Measurements from ENCODE around the gene PITPNC1. TPM values are rescaled to one million over a fixed set of nuclear protein-coding genes. Genes with fewer than 3 reads are reported as not detected.

Gene PITPNC1
- total RNA-seq, 1 donor from 2014 or later, result 23.7 TPM

DNA sequence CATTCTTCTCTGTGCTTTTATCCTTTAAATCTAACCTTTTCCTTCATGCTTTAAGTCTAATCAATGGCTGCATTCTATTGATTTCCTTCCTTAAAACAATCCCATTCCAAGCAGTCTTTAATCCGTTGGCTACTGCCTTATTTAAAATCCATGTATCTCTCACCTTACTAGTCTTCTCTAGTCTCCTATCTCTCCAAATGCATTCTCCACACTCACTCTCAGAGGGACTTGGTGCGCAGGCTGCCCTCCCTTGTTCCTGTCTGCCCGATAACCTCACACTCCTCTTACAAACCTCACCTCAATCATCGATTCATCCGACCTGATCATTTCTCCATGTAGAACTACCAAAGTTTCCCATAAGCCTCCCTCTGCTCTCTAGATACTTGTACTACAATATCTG lies 33.8 kb upstream of the PITPNC1 start:
- Histone ChIP-seq H3K4me3 (no peak overlapping the region), H3K27me3 (ENCODE audit: low read depth) (no peaks in the 10 kb centered on the region), H3K27ac (no peak overlapping the region), H3K4me1 (no peaks in the 10 kb centered on the region), H3K36me3 (peaks cover 97% of the 10 kb centered on the region), H3K9me3 (no peaks in the 10 kb centered on the region)
- intact Hi-C loops (cut with DNase I), result no loop called here
- DNase-seq (no peak), ATAC-seq (no peak)
- TF ChIP-seq, protein P1, sequence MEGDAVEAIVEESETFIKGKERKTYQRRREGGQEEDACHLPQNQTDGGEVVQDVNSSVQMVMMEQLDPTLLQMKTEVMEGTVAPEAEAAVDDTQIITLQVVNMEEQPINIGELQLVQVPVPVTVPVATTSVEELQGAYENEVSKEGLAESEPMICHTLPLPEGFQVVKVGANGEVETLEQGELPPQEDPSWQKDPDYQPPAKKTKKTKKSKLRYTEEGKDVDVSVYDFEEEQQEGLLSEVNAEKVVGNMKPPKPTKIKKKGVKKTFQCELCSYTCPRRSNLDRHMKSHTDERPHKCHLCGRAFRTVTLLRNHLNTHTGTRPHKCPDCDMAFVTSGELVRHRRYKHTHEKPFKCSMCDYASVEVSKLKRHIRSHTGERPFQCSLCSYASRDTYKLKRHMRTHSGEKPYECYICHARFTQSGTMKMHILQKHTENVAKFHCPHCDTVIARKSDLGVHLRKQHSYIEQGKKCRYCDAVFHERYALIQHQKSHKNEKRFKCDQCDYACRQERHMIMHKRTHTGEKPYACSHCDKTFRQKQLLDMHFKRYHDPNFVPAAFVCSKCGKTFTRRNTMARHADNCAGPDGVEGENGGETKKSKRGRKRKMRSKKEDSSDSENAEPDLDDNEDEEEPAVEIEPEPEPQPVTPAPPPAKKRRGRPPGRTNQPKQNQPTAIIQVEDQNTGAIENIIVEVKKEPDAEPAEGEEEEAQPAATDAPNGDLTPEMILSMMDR (IDR thresholded peaks at IDR 0.05), result no peak

DNA sequence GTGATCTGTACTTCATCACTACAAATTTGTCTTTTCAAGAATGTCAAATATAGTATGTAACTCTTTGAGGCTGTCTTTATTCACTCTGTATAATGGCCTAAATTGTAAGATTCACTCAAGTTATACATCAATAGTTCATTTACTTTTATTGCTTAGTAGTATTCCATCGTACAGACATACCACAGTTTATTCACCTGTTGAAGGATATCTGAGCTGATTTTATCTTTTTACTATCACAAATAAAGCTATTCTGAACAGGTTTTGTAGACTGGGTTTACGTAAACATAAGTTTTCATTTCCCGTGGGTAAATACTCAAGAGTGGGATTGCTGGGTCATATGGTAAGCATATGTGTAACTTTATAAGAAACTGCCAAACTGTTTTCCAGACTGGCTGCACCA lies 29.3 kb upstream of the PITPNC1 start:
- ATAC-seq, result no peak
- H3K4me1 ChIP-seq, result peaks cover 7% of the 10 kb centered on the region
- no peaks in the 10 kb centered on the region for H3K27me3 ChIP-seq (ENCODE audit: low read depth)
- H3K27ac ChIP-seq, result no peak overlapping the region
- intact Hi-C loops (cut with DNase I), result no loop called here
- DNase-seq, result no peak
- no peaks in the 10 kb centered on the region for H3K9me3 ChIP-seq
- TF ChIP-seq, protein P1 (IDR thresholded peaks at IDR 0.05), result no peak
- H3K4me3 ChIP-seq, result no peak overlapping the region
- peaks cover 100% of the 10 kb centered on the region for H3K36me3 ChIP-seq

DNA sequence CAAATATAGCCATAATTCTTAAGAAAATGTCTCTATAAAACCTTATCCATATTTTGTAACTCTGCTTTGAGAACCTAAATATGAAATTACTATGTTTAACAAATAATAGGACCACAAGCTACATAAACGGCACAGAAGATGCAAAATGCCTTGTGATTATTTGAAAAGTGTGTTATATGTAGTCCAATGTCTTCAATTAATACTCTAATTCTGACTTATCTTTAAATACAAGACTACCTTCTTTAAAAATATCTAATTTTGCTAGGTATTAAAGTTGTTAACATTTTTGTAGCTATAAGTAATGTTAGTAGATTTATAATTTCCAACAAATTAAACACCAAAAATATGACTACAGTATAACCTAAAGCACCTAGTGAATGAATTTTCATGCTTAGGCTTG lies 27.7 kb upstream of the PITPNC1 start:
- H3K36me3 ChIP-seq, result peaks cover 100% of the 10 kb centered on the region

DNA sequence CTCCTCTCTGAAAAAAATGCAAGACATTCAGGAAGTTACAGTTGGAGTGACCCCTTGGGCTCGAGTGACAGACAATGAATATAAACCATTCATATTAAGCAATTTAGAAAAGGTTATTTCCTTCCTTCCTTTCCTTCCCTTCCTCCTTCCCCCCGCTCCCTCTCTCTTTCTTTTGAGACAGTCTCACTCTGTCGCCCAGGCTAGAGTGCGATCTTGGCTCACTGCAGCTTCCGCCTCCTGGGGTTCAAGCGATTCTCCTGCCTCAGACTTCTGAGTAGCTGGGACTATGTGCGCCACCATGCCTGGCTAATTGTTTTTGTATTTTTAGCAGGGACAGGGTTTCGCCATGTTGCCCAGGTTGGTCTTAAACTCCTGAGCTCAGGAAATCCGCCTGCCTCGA lies 23.9 kb upstream of the PITPNC1 start:
- no peak for ATAC-seq
- intact Hi-C loops (cut with DNase I), result no loop called here
- Histone ChIP-seq H3K4me3 (no peak overlapping the region), H3K27me3 (ENCODE audit: low read depth) (no peaks in the 10 kb centered on the region), H3K27ac (no peak overlapping the region), H3K4me1 (peaks cover 8% of the 10 kb centered on the region), H3K36me3 (peaks cover 97% of the 10 kb centered on the region), H3K9me3 (no peaks in the 10 kb centered on the region)
- DNase-seq, result no peak
- TF ChIP-seq, protein P1 (IDR thresholded peaks at IDR 0.05), result no peak

More for the DNA sequence above, 27.7 kb upstream of the PITPNC1 start:
- ATAC-seq (no peak), DNase-seq (no peak)
- Histone ChIP-seq H3K4me1 (peaks cover 8% of the 10 kb centered on the region), H3K9me3 (no peaks in the 10 kb centered on the region), H3K4me3 (no peak overlapping the region), H3K27me3 (ENCODE audit: low read depth) (no peaks in the 10 kb centered on the region), H3K27ac (no peak overlapping the region)
- intact Hi-C loops (cut with DNase I), result no loop called here
- TF ChIP-seq, protein P1 (IDR thresholded peaks at IDR 0.05), result no peak

DNA sequence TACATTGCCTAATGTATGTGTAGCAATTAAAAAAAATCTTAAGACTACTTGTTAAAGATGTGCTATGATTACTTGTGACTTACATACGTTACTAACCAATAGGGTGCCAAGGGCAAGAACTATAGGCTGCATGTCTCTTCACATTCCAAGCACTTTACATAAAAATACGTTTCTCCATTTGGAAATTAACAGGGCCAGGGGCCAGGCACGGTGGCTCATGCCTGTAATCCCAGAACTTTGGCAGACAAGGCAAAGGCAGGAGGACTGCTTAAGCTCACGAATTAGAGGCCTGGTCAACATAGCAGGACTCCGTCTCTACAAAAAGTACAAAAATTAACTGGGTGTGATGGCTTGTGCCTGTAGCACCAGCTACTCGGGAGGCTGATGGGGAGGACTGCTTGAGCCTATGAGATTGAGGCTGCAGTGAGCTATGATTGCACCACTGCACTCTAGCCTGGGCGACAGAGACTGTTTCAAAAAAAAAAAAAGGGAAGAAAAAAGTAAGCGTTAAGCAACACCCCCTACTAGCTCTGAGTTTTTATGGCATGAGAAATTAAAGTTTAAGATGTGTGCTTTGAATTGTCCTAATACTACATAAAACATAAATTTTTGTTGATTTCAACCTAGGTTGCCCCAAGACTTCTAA lies 23.0 kb upstream of the PITPNC1 start:
- Histone ChIP-seq H3K4me3 (no peak overlapping the region), H3K9me3 (no peaks in the 10 kb centered on the region), H3K27me3 (ENCODE audit: low read depth) (no peaks in the 10 kb centered on the region), H3K36me3 (peaks cover 89% of the 10 kb centered on the region), H3K4me1 (peaks cover 17% of the 10 kb centered on the region), H3K27ac (no peak overlapping the region)
- ATAC-seq (peak; percentile 40 to 46), DNase-seq (no peak)
- TF ChIP-seq, protein P1 (IDR thresholded peaks at IDR 0.05), result no peak
- intact Hi-C loops (cut with DNase I), result no loop called here
